Measurements from ENCODE around the gene THEMIS2.

THEMIS2 gene

GRCh38 chr1:27922272-27922671, 49.9 kb downstream of the THEMIS2 start:
- Histone ChIP-seq H3K4me3 (ENCODE audit: low read depth, low read length) (no peak overlapping the region), H3K36me3 (replicated peaks) (no peaks in the 10 kb centered on the region), H3K27ac (no peak overlapping the region), H3K27me3 (replicated peaks) (no peaks in the 10 kb centered on the region)
- in situ Hi-C loops (cut with HindIII; ENCODE audit: low pct_ligation_motif_present, low sequenced_read_pairs): no loop called here
- no peak for TF ChIP-seq CTCF (IDR thresholded peaks at IDR 0.05; ENCODE audit: low read depth, low read length, missing control alignments)
- no peak for DNase-seq

GRCh38 chr1:27928216-27928954, 56.0 kb downstream of the THEMIS2 start:
- H3K27ac ChIP-seq: no peak overlapping the region
- in situ Hi-C loops (cut with HindIII; ENCODE audit: low pct_ligation_motif_present, low sequenced_read_pairs): no loop called here
- TF ChIP-seq CTCF (IDR thresholded peaks at IDR 0.05; ENCODE audit: low read depth, low read length, missing control alignments): peak; percentile 6
- H3K4me3 ChIP-seq (ENCODE audit: low read depth, low read length): no peak overlapping the region
- H3K27me3 ChIP-seq (replicated peaks): no peaks in the 10 kb centered on the region
- no peaks in the 10 kb centered on the region for H3K36me3 ChIP-seq (replicated peaks)
- no peak for DNase-seq

- no peak overlapping the region for H3K4me3 ChIP-seq (ENCODE audit: low read depth, low read length)
- no peak overlapping the region for H3K27ac ChIP-seq
- no peaks in the 10 kb centered on the region for H3K27me3 ChIP-seq (replicated peaks)
- no peak for DNase-seq
- no peaks in the 10 kb centered on the region for H3K36me3 ChIP-seq (replicated peaks)
- in situ Hi-C loops (cut with HindIII; ENCODE audit: low pct_ligation_motif_present, low sequenced_read_pairs): no loop called here
- TF ChIP-seq CTCF (IDR thresholded peaks at IDR 0.05; ENCODE audit: low read depth, low read length, missing control alignments): no peak
These were observed 58.8 kb downstream of the THEMIS2 start for GRCh38 chr1:27931184-27931583.

- no peaks in the 10 kb centered on the region for H3K27me3 ChIP-seq (replicated peaks)
- no peaks in the 10 kb centered on the region for H3K36me3 ChIP-seq (replicated peaks)
- H3K4me3 ChIP-seq (ENCODE audit: low read depth, low read length): no peak overlapping the region
- DNase-seq: no peak
- H3K27ac ChIP-seq: no peak overlapping the region
- TF ChIP-seq CTCF (IDR thresholded peaks at IDR 0.05; ENCODE audit: low read depth, low read length, missing control alignments): no peak
- in situ Hi-C loops (cut with HindIII; ENCODE audit: low pct_ligation_motif_present, low sequenced_read_pairs): no loop called here
These were observed 59.4 kb downstream of the THEMIS2 start for GRCh38 chr1:27931759-27932158.

GRCh38 chr1:27934818-27935549, 62.6 kb downstream of the THEMIS2 start, which contains the start of gene SMPDL3B:
Gene SMPDL3B (plus strand): TSS chr1:27935000. CDS start chr1:27935184, 184 bp downstream.
- in situ Hi-C loops (cut with HindIII; ENCODE audit: low pct_ligation_motif_present, low sequenced_read_pairs): no loop called here
- H3K27ac ChIP-seq: no peak within 1 kb of the TSS
- no peak within 1 kb of the TSS for H3K4me3 ChIP-seq (ENCODE audit: low read depth, low read length)

More at GRCh38 chr1:27934818-27935549, 62.6 kb downstream of the THEMIS2 start, which contains the start of gene SMPDL3B:
- no peaks in the 10 kb centered on the region for H3K36me3 ChIP-seq (replicated peaks)
- TF ChIP-seq CTCF (IDR thresholded peaks at IDR 0.05; ENCODE audit: low read depth, low read length, missing control alignments): peak; percentile 24
- no peaks in the 10 kb centered on the region for H3K27me3 ChIP-seq (replicated peaks)
- no peak for DNase-seq

Measured in brain microvascular endothelial cell (primary cell).